GM12878 (cell line): Measurements from ENCODE around the gene ING1.

Experiments
- CBX3 ChIP-seq: fragments of 200-600 bp; sonication (generic); IDR thresholded peaks from 2 replicates; pipeline ENCODE4 v1.6.1; 2016; ENCODE audit warnings: low read depth, borderline replicate concordance
- CTCF ChIP-seq, 3 experiments: IDR thresholded peaks in 2 of 3; conservative IDR thresholded peaks in 1 of 3; 2 replicates each; pipeline ENCODE4 v1.5.1; 2011; ENCODE audit warnings: low read depth in 3 of 3, low read length in 3 of 3, mild to moderate bottlenecking in 3 of 3, control low read depth in 2 of 3, moderate library complexity in 2 of 3, inconsistent platforms in 1 of 3, mixed read lengths in 1 of 3; ENCODE audit not compliant: control insufficient read depth in 2 of 3, insufficient read depth in 1 of 3; ENCODE audit errors: extremely low read depth in 1 of 3
- EP300 ChIP-seq, 2 experiments: fragments of 150-350 bp in 1 of 2; IDR thresholded peaks; 2 replicates each; pipeline ENCODE4 v1.6.1; 2011 to 2012; ENCODE audit warnings: low read depth in 2 of 2, low read length in 2 of 2, borderline replicate concordance in 1 of 2, improper control_type of control experiment in 1 of 2, inconsistent platforms in 1 of 2; ENCODE audit not compliant: control insufficient read depth in 1 of 2
- EZH2 ChIP-seq: IDR thresholded peaks from 2 replicates; pipeline ENCODE4 v1.6.1; 2012; ENCODE audit warnings: low read depth, mild to moderate bottlenecking, control low read depth, inconsistent platforms, low read length, borderline replicate concordance; ENCODE audit not compliant: control insufficient read depth
- FOS ChIP-seq: IDR thresholded peaks from 3 replicates; pipeline ENCODE4 v1.6.1; 2011; ENCODE audit warnings: borderline replicate concordance; ENCODE audit not compliant: insufficient read length; ENCODE audit errors: extremely low read depth
- IKZF1 ChIP-seq: fragments of 450-650 bp; conservative IDR thresholded peaks from 2 replicates; pipeline ENCODE4 v1.6.1; 2017; ENCODE audit warnings: antibody characterized with exemption, mild to moderate bottlenecking
- JUND ChIP-seq: IDR thresholded peaks from 2 replicates; pipeline ENCODE4 v1.6.1; 2012; ENCODE audit warnings: low read depth, mild to moderate bottlenecking, low read length, improper control_type of control experiment, moderate library complexity
- MAX ChIP-seq: IDR thresholded peaks from 2 replicates; pipeline ENCODE4 v1.6.1; 2012; ENCODE audit warnings: low read depth, low read length, improper control_type of control experiment
- PKNOX1 ChIP-seq: fragments of 450-650 bp; IDR thresholded peaks from 2 replicates; pipeline ENCODE4 v1.6.1; 2016; ENCODE audit warnings: mild to moderate bottlenecking
- POLR2A ChIP-seq: IDR thresholded peaks from 2 replicates; pipeline ENCODE4 v1.6.1; 2011; ENCODE audit warnings: low read depth, mild to moderate bottlenecking, low read length
- RCOR1 ChIP-seq: conservative IDR thresholded peaks from 2 replicates; pipeline ENCODE4 v1.6.1; 2012; ENCODE audit warnings: low read depth, low read length, improper control_type of control experiment
- RUNX3 ChIP-seq: IDR thresholded peaks from 2 replicates; pipeline ENCODE4 v1.6.1; 2012; ENCODE audit warnings: low read length, inconsistent platforms

GRCh38 chr13:110705826-110706569 lies 7.5 kb upstream of the ING1 start, which contains the start of gene CARS2:
- TF ChIP-seq RUNX3, result no peak
- TF ChIP-seq CTCF (IDR thresholded peaks at IDR 0.05 in 2 of 3, conservative IDR thresholded peaks at IDR 0.05 in 1 of 3; ENCODE audit: control insufficient read depth in 2 of 3, extremely low read depth in 1 of 3, insufficient read depth in 1 of 3, low read depth in 3 of 3, low read length in 3 of 3), result peak in 2 of 3 experiments; percentile 12 to 18; a peak in 2 of 6 replicates
- peak; percentile 79 for TF ChIP-seq IKZF1
- TF ChIP-seq EP300 (IDR thresholded peaks at IDR 0.05; ENCODE audit: borderline replicate concordance in 1 of 2, control insufficient read depth in 1 of 2, low read depth in 2 of 2, low read length in 2 of 2), result no peak
- TF ChIP-seq POLR2A, result peak; percentile 82
- no peak for TF ChIP-seq FOS
- TF ChIP-seq PKNOX1, result peak; percentile 88
- TF ChIP-seq CBX3, result no peak
- no peak for TF ChIP-seq RCOR1
- peak; percentile 43 for TF ChIP-seq MAX
- TF ChIP-seq EZH2, result no peak
- no peak for TF ChIP-seq JUND
